ENCODE measurements around the gene FAM184A. TPM values are rescaled to one million over a fixed set of nuclear protein-coding genes. Genes with fewer than 3 reads are reported as not detected.
A peak's percentile ranks its signal among the peaks of the same experiment; 100 is the strongest.
"Not testable (repeated sequence)": the region's sequence is repeated elsewhere in the genome, so short reads cannot be mapped to it uniquely, and the experiment has no call there.

Gene FAM184A
- total RNA-seq: under 1 TPM; 0.85 to 0.95 TPM
- long read RNA-seq, partial matches to known transcripts: 1 of 1 reads
- long read RNA-seq, other reads (novel, unspliced or antisense): 0 of 1 reads

GRCh38 chr6:119078376-119079282 is at the start of gene FAM184A:
Gene FAM184A, minus strand, starts transcription at chr6:119078664. Its CDS starts 365 bp downstream, at chr6:119078299.
- ATAC-seq: peak; percentile 89
- DNase-seq: peak; percentile 38 to 61
- intact Hi-C loops (cut with DNase I, micrococcal nuclease): no loop called here

- intact Hi-C loops (cut with DNase I, micrococcal nuclease): no loop called here
- no peak for ATAC-seq
- DNase-seq: no peak
These were observed 49.2 kb upstream of the FAM184A start for GRCh38 chr6:119127627-119128026.

- no peak for DNase-seq
- intact Hi-C loops (cut with DNase I, micrococcal nuclease): no loop called here
- ATAC-seq: no peak
These were observed 48.4 kb upstream of the FAM184A start for GRCh38 chr6:119126826-119127225.

GRCh38 chr6:119126140-119126539 is 47.7 kb upstream of the FAM184A start:
- intact Hi-C loops (cut with DNase I, micrococcal nuclease): no loop called here
- no peak for DNase-seq

GRCh38 chr6:119125576-119125975 is 47.1 kb upstream of the FAM184A start:
- no peak for DNase-seq
- intact Hi-C loops (cut with DNase I, micrococcal nuclease): no loop called here
- no peak for ATAC-seq

More at GRCh38 chr6:119126140-119126539, 47.7 kb upstream of the FAM184A start:
- ATAC-seq: no peak

GRCh38 chr6:119124079-119124824 is 45.8 kb upstream of the FAM184A start:
- ATAC-seq (no peak), DNase-seq (no peak)
- intact Hi-C loops (cut with DNase I, micrococcal nuclease): no loop called here

- intact Hi-C loops (cut with DNase I, micrococcal nuclease): no loop called here
- DNase-seq (no peak), ATAC-seq (no peak)
These were observed 43.9 kb upstream of the FAM184A start for GRCh38 chr6:119122336-119122735.

- intact Hi-C loops (cut with DNase I, micrococcal nuclease): no loop called here
- no peak for ATAC-seq
- no peak for DNase-seq
These were observed 42.9 kb upstream of the FAM184A start for GRCh38 chr6:119121367-119121766.

- no peak for DNase-seq
- ATAC-seq: no peak
- intact Hi-C loops (cut with DNase I, micrococcal nuclease): no loop called here
These were observed 41.5 kb upstream of the FAM184A start for GRCh38 chr6:119119989-119120388.

- DNase-seq; ATAC-seq; intact Hi-C loops (cut with DNase I, micrococcal nuclease): not testable (repeated sequence)
These were observed 40.6 kb upstream of the FAM184A start for GRCh38 chr6:119119062-119119461.

- DNase-seq: no peak
- intact Hi-C loops (cut with DNase I, micrococcal nuclease): no loop called here
- no peak for ATAC-seq
These were observed 38.3 kb upstream of the FAM184A start for GRCh38 chr6:119116712-119117281.

- intact Hi-C loops (cut with DNase I, micrococcal nuclease): loop anchor here in 1 of 2 donors (5.0 kb wide), 1 partner anchor 147 kb away; no protein-coding TSS in a partner anchor
- ATAC-seq: no peak
These were observed 35.5 kb upstream of the FAM184A start for GRCh38 chr6:119113961-119114360.

GRCh38 chr6:119112812-119113530 is 34.5 kb upstream of the FAM184A start:
- intact Hi-C loops (cut with DNase I, micrococcal nuclease): loop anchor here in 1 of 2 donors (5.0 kb wide), 1 partner anchor 146 kb away; no protein-coding TSS in a partner anchor
- no peak for DNase-seq
- no peak for ATAC-seq

More at GRCh38 chr6:119113961-119114360, 35.5 kb upstream of the FAM184A start:
- no peak for DNase-seq

- intact Hi-C loops (cut with DNase I, micrococcal nuclease): loop anchor here in 1 of 2 donors (5.0 kb wide), 1 partner anchor 144 kb away; no protein-coding TSS in a partner anchor
- ATAC-seq (peak; percentile 79), DNase-seq (no peak)
These were observed 32.4 kb upstream of the FAM184A start for GRCh38 chr6:119110601-119111548.

- no peak for ATAC-seq
- no peak for DNase-seq
- intact Hi-C loops (cut with DNase I, micrococcal nuclease): loop anchor here in 1 of 2 donors (5.0 kb wide), 1 partner anchor 142 kb away; no protein-coding TSS in a partner anchor
These were observed 31.3 kb upstream of the FAM184A start for GRCh38 chr6:119109654-119110325.

GRCh38 chr6:119108076-119108475 is 29.6 kb upstream of the FAM184A start:
- DNase-seq: no peak
- intact Hi-C loops (cut with DNase I, micrococcal nuclease): no loop called here
- ATAC-seq: no peak

- ATAC-seq: no peak
- no peak for DNase-seq
- intact Hi-C loops (cut with DNase I, micrococcal nuclease): no loop called here
These were observed 26.8 kb upstream of the FAM184A start for GRCh38 chr6:119105282-119105681.

Measured in left colon (tissue), 2 donors.